ENCODE measurements around the gene SNRNP200. TPM values are rescaled to one million over a fixed set of nuclear protein-coding genes. Genes with fewer than 3 reads are reported as not detected.

Gene SNRNP200
- 100 to 1,000 TPM; 187 to 201 (median 193) TPM for polyA plus RNA-seq (ENCODE audit: insufficient read length in 3 of 3)
- long read RNA-seq, donor 1, full-length matches to known transcripts = 4 of 59 reads
- long read RNA-seq, donor 1, partial matches to known transcripts = 55 of 59 reads
- long read RNA-seq, donor 1, other reads (novel, unspliced or antisense) = 0 of 59 reads
- long read RNA-seq, donor 2, partial matches to known transcripts = 71 of 73 reads
- long read RNA-seq, donor 2, other reads (novel, unspliced or antisense) = 0 of 73 reads
- long read RNA-seq, donor 3, full-length matches to known transcripts = 7 of 142 reads
- long read RNA-seq, donor 3, partial matches to known transcripts = 135 of 142 reads
- long read RNA-seq, donor 3, other reads (novel, unspliced or antisense) = 0 of 142 reads
- long read RNA-seq, donor 4, full-length matches to known transcripts = 7 of 109 reads
- long read RNA-seq, donor 4, partial matches to known transcripts = 102 of 109 reads
- long read RNA-seq, donor 4, other reads (novel, unspliced or antisense) = 0 of 109 reads
- long read RNA-seq, donor 5 = 0 reads
- long read RNA-seq, donor 6, full-length matches to known transcripts = 8 of 145 reads
- long read RNA-seq, donor 6, partial matches to known transcripts = 137 of 145 reads
- long read RNA-seq, donor 6, other reads (novel, unspliced or antisense) = 0 of 145 reads
- long read RNA-seq, donor 7, full-length matches to known transcripts = 5 of 113 reads
- long read RNA-seq, donor 7, partial matches to known transcripts = 108 of 113 reads
- long read RNA-seq, donor 7, other reads (novel, unspliced or antisense) = 0 of 113 reads
- long read RNA-seq, donor 8, full-length matches to known transcripts = 18 of 219 reads
- long read RNA-seq, donor 8, partial matches to known transcripts = 201 of 219 reads
- long read RNA-seq, donor 8, other reads (novel, unspliced or antisense) = 0 of 219 reads
- long read RNA-seq, donor 9, full-length matches to known transcripts = 3 of 126 reads
- long read RNA-seq, donor 9, partial matches to known transcripts = 123 of 126 reads
- long read RNA-seq, donor 9, other reads (novel, unspliced or antisense) = 0 of 126 reads
- long read RNA-seq, donor 10, full-length matches to known transcripts = 3 of 94 reads
- long read RNA-seq, donor 10, partial matches to known transcripts = 91 of 94 reads
- long read RNA-seq, donor 10, other reads (novel, unspliced or antisense) = 0 of 94 reads
- long read RNA-seq, donor 11, full-length matches to known transcripts = 5 of 94 reads
- long read RNA-seq, donor 11, partial matches to known transcripts = 89 of 94 reads
- long read RNA-seq, donor 11, other reads (novel, unspliced or antisense) = 0 of 94 reads
- long read RNA-seq, donor 12, full-length matches to known transcripts = 5 of 46 reads
- long read RNA-seq, donor 12, partial matches to known transcripts = 41 of 46 reads
- long read RNA-seq, donor 12, other reads (novel, unspliced or antisense) = 0 of 46 reads
- long read RNA-seq, donor 13, full-length matches to known transcripts = 7 of 170 reads
- long read RNA-seq, donor 13, partial matches to known transcripts = 163 of 170 reads
- long read RNA-seq, donor 13, other reads (novel, unspliced or antisense) = 0 of 170 reads
- long read RNA-seq, donor 14, full-length matches to known transcripts = 6 of 50 reads
- long read RNA-seq, donor 14, partial matches to known transcripts = 44 of 50 reads
- long read RNA-seq, donor 14, other reads (novel, unspliced or antisense) = 0 of 50 reads
- long read RNA-seq, donor 15, full-length matches to known transcripts = 2 of 35 reads
- long read RNA-seq, donor 15, partial matches to known transcripts = 33 of 35 reads
- long read RNA-seq, donor 15, other reads (novel, unspliced or antisense) = 0 of 35 reads
- long read RNA-seq, donor 16, full-length matches to known transcripts = 14 of 521 reads
- long read RNA-seq, donor 16, partial matches to known transcripts = 494 of 521 reads
- long read RNA-seq, donor 16, other reads (novel, unspliced or antisense) = 13 of 521 reads

DNA sequence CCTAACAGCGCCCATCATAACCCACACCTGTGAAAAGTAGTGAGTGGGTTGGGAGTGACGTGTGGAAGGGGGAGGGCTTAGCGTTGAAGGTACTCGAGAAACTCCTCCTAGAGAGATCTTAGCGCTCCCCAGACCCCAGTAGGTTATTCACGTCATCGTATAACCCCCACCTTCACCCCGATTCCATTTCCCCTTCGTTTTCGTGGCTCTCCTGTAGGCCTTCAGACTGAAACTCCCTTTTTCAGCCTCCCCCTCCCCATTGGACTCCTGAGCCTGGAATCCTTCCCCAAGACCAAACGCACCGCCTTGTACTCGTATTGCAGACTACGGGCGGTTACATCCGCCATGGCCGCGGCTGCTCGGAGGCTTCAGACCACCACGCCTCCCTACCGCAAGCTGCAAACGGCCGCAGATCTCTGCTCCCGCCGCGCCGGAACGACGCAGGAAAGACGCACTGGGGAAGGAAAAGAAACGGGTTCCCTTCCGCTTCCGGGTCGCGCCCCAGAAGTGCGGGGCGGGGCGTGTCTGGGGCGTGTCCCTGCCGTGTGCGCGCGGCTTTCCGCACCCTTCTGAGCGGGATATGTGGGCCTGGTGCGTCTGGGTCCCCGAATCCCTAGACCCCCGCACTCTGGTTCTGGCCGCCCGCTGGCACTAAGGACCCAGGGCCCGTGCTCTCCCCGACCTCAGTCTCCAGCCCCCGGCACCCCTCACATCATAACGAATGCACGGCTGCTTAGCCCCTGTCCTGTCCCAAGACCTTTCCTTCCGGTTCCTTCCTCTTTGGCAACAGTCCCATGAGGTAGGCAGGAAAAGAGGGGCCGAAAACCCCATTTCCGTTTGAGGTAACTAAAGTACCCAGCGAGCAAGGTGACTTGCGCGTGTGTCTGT, at the start of gene SNRNP200:
Gene SNRNP200, minus strand, starts transcription at position 456 of the 888 bp plus-strand sequence. Its CDS starts 109 bp downstream, at position 347.
- DNase-seq (ENCODE audit: extremely low read depth in 1 of 11, low read depth in 9 of 11, low spot score in 4 of 11) = peak in 10 of 11 donors; percentile 55 to 85 (median 77)

- no peak for DNase-seq (ENCODE audit: extremely low read depth in 1 of 11, low read depth in 9 of 11, low spot score in 4 of 11)
Measured at GRCh38 chr2:96354492-96354891, 49.1 kb upstream of the SNRNP200 start.

DNA sequence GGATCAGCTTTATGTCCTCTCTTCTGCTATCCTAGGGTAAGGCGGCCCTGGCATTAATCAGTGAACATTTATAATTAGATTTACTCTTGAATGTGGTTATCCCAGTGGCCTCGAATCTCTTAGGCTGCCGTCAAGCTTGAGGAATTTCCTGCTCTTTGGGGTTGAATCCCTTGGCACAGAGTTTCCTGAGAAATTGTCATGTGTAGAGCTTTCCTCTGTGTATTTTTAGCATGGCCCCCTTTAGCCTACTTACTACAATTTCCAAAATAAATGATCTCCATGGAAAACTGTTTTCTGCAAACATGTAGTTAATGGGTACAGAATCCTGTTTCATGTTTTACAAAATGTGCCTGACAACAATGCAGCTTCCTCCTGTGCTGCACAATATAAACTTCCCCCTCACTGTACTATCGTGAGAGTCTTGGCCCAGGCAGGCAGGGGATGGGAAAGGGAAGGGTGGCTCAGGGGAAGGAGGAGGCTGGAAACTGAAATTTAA, 48.3 kb upstream of the SNRNP200 start:
- no peak for DNase-seq (ENCODE audit: extremely low read depth in 1 of 11, low read depth in 9 of 11, low spot score in 4 of 11)

- DNase-seq (ENCODE audit: extremely low read depth in 1 of 11, low read depth in 9 of 11, low spot score in 4 of 11) = no peak
Measured at GRCh38 chr2:96353032-96353561, 47.8 kb upstream of the SNRNP200 start.

DNA sequence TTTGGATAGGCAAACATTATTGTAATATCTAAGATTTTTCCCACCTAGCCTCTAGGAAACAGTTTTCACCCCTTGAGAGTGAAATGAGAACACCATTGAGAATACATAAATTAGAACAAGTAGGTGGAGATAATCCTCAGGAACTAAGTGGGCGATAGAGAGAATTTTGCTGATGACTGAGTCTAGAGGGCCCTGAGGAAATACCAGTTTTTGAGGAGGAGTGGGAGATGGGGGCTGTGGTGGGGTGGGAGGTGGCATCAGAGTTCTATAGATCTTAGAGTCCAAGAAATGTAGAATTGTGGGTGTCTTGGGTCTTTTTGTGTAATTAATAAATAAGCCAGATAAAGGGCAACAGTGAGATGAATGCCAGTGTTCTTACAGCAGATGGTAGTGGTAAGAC, 42.0 kb upstream of the SNRNP200 start:
- DNase-seq (ENCODE audit: extremely low read depth in 1 of 11, low read depth in 9 of 11, low spot score in 4 of 11) = no peak

- DNase-seq (ENCODE audit: extremely low read depth in 1 of 11, low read depth in 9 of 11, low spot score in 4 of 11) = no peak
Measured at GRCh38 chr2:96345868-96346462, 40.6 kb upstream of the SNRNP200 start.

DNA sequence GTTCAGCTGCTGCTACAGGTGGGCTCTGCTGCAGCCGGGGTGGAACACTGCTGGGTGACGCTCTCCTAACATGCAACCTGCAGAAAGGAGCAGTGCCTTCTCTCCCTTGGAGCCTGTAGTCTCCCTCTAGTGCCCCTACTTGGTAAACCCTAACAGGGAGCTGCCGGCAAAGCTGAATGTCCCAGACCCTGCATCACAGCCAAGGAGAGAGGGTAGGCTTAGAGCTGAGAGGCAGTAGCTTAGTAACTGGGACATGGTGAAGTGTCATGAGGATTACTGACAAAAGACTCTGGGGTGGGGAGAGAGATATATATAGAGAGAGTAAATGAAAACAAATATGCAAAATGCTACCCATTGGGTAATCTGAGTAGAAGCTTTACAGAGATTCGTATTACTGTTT, 40.1 kb upstream of the SNRNP200 start:
- DNase-seq (ENCODE audit: extremely low read depth in 1 of 11, low read depth in 9 of 11, low spot score in 4 of 11) = no peak

- no peak for DNase-seq (ENCODE audit: extremely low read depth in 1 of 11, low read depth in 9 of 11, low spot score in 4 of 11)
Measured at GRCh38 chr2:96344011-96344410, 38.7 kb upstream of the SNRNP200 start.

DNA sequence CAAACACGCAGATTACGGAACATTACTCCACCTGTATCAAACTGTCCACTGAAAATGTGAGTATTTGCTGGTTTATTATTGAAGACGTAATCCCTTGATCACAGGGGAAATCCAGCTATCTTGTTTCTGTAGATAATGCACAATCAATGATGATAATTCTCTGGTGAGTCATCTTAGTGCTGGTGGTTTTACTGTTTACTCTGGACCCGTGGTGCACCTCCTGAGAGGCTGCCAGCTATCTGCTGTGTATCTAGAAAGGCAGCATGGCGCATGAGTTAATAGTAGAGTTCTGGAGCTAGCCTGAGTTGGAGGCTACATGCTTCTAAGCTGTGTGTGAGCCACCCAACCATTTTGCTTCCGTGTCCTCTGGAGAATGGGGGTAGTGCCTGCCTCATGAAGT, 36.7 kb upstream of the SNRNP200 start:
- DNase-seq (ENCODE audit: extremely low read depth in 1 of 11, low read depth in 9 of 11, low spot score in 4 of 11) = no peak

GRCh38 chr2:96341641-96342040, 36.3 kb upstream of the SNRNP200 start:
- no peak for DNase-seq (ENCODE audit: extremely low read depth in 1 of 11, low read depth in 9 of 11, low spot score in 4 of 11)

DNA sequence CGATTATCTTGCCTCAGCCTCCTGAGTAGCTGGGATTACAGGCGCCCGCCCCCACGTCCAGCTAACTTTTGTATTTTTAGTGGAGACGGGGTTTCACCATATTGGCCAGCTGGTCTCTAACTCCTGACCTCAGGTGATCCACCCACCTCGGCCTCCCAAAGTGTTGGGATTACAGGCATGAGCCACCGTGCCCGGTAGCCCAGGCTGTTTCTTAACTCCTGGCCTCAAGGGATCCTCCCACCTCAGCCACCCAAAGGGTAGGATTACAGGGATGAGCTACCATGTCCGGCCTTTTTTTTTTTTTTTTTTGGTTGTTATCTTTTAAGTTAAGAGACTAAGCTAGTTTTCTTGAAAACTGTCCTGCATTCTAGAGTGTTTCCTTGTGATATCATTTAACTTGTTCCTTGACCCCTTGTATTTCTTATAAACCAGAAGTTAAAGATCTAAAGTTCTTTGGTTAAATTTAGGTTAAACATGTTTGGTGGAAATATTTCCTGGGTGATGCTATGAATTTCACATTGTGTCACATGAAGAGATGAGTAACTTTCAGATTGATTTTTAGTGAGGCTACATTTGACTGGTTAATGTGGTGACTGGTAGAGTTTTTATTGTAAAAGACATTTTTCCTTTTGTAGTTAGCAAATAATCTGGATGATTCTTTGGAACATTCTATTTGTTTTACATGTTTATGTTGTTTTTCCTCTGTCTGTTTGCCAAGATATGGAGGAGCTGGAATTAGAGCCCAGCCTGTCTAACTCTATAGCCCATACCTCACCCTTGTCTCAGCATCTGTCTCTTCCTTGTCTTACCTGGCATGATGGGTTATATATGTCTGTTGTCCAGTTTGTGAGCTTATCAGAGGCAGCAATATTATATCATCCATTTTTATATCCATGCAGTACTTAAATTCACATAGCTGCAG, 35.4 kb upstream of the SNRNP200 start:
- no peak for DNase-seq (ENCODE audit: extremely low read depth in 1 of 11, low read depth in 9 of 11, low spot score in 4 of 11)

- DNase-seq (ENCODE audit: extremely low read depth in 1 of 11, low read depth in 9 of 11, low spot score in 4 of 11) = no peak
Measured at GRCh38 chr2:96336873-96337272, 31.5 kb upstream of the SNRNP200 start.

- no peak for DNase-seq (ENCODE audit: extremely low read depth in 1 of 11, low read depth in 9 of 11, low spot score in 4 of 11)
Measured at GRCh38 chr2:96336104-96336775, 30.9 kb upstream of the SNRNP200 start.

DNA sequence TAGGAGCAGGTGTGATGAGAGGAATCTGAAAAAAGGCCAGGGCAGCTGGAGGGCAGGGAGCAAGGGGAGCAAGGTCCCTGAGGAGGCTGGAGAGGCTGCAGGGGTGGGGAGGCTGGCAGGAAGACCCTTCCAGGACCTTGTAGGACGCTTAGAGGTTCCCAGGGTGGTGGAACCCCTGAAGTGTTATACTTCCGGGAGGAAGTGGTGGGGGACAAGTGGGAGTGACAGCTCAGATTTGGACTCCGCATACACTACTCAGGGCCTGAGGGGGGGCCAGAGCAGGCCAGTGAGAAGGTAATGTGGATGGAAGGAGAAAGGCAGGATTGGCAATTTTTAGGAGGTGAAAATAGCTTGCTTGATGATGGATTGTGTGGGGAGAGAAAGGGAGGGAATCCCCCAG, 28.4 kb upstream of the SNRNP200 start:
- DNase-seq (ENCODE audit: extremely low read depth in 1 of 11, low read depth in 9 of 11, low spot score in 4 of 11) = no peak
